ENCODE results near the gene GSN. TPM values are rescaled to one million over a fixed set of nuclear protein-coding genes. Genes with fewer than 3 reads are reported as not detected.

Gene GSN
- polyA plus RNA-seq, 1 donor from 2014 or later = 69.4 TPM

- H3K4me1 Mint-ChIP-seq = peaks cover 19 to 31% (median 24%) of the 10 kb centered on the region in 3 donors
- no peaks in the 10 kb centered on the region for H3K36me3 Mint-ChIP-seq
- peak overlapping the region; percentile 50 to 91 (median 91) for H3K27ac Mint-ChIP-seq
- H3K9me3 Mint-ChIP-seq = no peaks in the 10 kb centered on the region
- H3K4me3 Mint-ChIP-seq = peak overlapping the region in 1 of 4 donors; percentile 54
- peaks cover 3% of the 10 kb centered on the region for H3K27me3 Mint-ChIP-seq
Measured at GRCh38 chr9:121297389-121297788, 29.4 kb downstream of the GSN start.

DNA sequence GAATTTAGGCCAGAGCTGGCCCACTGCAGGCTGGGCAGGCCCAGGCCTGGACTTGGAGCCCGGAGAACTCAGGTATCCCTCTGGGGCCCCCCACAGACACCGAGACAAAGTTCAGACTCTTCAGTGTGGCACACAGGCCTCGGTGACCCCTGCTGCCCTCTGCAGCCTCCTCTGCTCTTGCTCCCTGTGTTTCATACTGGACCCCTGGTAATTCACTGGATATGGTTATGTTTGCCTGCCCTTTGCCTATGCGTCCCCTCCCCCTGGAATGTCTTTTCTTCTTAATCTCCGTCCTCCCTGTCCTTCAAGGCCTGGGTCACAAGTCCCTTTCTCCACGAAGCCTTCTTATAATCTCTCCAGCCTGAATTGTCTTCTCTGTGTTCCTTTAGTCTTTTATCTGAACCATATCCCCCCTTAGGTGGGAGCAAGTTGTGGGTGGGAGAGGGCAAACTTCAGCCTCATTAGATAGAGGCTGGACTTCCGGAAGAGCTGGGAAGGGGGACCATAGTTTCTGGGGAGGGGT, 30.1 kb downstream of the GSN start:
- Mint-ChIP-seq H3K27ac (peak overlapping the region; percentile 50 to 91 (median 91)), H3K27me3 (peaks cover 3% of the 10 kb centered on the region), H3K36me3 (no peaks in the 10 kb centered on the region), H3K9me3 (no peaks in the 10 kb centered on the region), H3K4me1 (peaks cover 19 to 31% (median 24%) of the 10 kb centered on the region in 3 donors), H3K4me3 (peak overlapping the region; percentile 9 to 83 (median 36))

GRCh38 chr9:121298689-121299466, 30.9 kb downstream of the GSN start:
- Mint-ChIP-seq H3K27me3 (peaks cover 3% of the 10 kb centered on the region), H3K9me3 (no peaks in the 10 kb centered on the region), H3K4me3 (peak overlapping the region; percentile 54 to 89 (median 84)), H3K4me1 (peaks cover 19 to 31% (median 24%) of the 10 kb centered on the region in 3 donors), H3K36me3 (no peaks in the 10 kb centered on the region), H3K27ac (peak overlapping the region; percentile 50 to 91 (median 91))

GRCh38 chr9:121299467-121300282, 31.7 kb downstream of the GSN start:
- H3K36me3 Mint-ChIP-seq = no peaks in the 10 kb centered on the region
- H3K4me1 Mint-ChIP-seq = peaks cover 19 to 31% (median 24%) of the 10 kb centered on the region in 3 donors
- H3K9me3 Mint-ChIP-seq = no peaks in the 10 kb centered on the region
- H3K27me3 Mint-ChIP-seq = peaks cover 3% of the 10 kb centered on the region
- H3K4me3 Mint-ChIP-seq = peak overlapping the region; percentile 54 to 93 (median 87)
- H3K27ac Mint-ChIP-seq = peak overlapping the region; percentile 50 to 91 (median 91)

DNA sequence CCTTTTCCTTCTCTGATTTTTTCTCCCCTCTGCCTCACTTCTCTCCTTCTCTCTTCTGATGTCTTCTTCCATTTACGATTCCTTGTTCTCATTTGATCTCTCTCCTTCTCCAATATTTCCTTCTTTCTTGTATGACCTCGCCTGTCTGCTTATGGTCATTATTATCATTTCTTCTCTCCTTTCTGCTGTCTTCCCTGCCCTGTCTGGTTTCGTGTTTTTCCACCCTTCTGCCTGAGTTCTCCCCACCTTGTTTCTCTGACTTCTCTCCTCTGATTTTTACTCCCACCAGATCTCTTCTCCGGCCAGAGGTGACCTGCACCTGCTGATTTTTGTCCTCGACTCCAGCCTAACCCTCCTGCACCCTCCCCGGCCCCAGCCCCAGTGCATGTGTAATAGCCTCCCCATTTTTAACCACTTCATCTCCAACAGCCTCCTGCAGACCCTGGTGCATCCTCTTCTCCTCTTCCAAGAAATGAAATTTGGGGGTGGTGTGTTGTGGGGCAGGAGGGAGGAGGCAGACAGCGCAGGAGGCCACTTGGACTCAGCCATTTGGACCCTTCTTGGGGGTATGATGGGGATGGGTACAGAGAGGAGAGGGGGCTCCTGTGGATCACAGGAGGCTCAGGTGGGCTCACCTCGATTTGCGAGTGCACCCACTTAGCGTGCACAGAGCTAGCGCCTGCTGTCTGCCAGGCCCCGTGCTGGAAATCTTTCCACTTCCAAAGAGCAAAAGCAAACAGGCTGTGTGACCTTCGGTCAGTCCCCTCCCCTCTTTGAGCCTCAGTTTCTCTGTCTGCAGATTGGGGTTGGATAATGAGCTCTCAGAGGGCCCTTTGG, 32.5 kb downstream of the GSN start:
- H3K27ac Mint-ChIP-seq = peak overlapping the region in 2 of 3 donors; percentile 17 to 88
- peak overlapping the region; percentile 21 to 93 (median 80) for H3K4me3 Mint-ChIP-seq
- no peaks in the 10 kb centered on the region for H3K36me3 Mint-ChIP-seq
- no peaks in the 10 kb centered on the region for H3K9me3 Mint-ChIP-seq
- H3K4me1 Mint-ChIP-seq = peaks cover 19 to 31% (median 24%) of the 10 kb centered on the region in 3 donors
- peaks cover 3% of the 10 kb centered on the region for H3K27me3 Mint-ChIP-seq

- H3K4me1 Mint-ChIP-seq = peaks cover 19 to 27% (median 24%) of the 10 kb centered on the region in 3 donors
Measured at GRCh38 chr9:121301881-121302286, 33.9 kb downstream of the GSN start.

GRCh38 chr9:121302341-121302740, 34.4 kb downstream of the GSN start:
- peak overlapping the region in 1 of 4 donors; percentile 34 for H3K4me3 Mint-ChIP-seq
- H3K27me3 Mint-ChIP-seq = peaks cover 3% of the 10 kb centered on the region
- peaks cover 19 to 24% (median 22%) of the 10 kb centered on the region in 3 donors for H3K4me1 Mint-ChIP-seq
- H3K9me3 Mint-ChIP-seq = no peaks in the 10 kb centered on the region
- H3K27ac Mint-ChIP-seq = no peak overlapping the region
- H3K36me3 Mint-ChIP-seq = no peaks in the 10 kb centered on the region

More at GRCh38 chr9:121301881-121302286, 33.9 kb downstream of the GSN start:
- Mint-ChIP-seq H3K4me3 (peak overlapping the region in 1 of 4 donors; percentile 71), H3K27me3 (peaks cover 3% of the 10 kb centered on the region), H3K27ac (no peak overlapping the region), H3K36me3 (no peaks in the 10 kb centered on the region), H3K9me3 (no peaks in the 10 kb centered on the region)

- Mint-ChIP-seq H3K27ac (no peak overlapping the region), H3K27me3 (peaks cover 3% of the 10 kb centered on the region), H3K4me3 (peak overlapping the region in 2 of 4 donors; percentile 3 to 34), H3K4me1 (peaks cover 17 to 20% (median 19%) of the 10 kb centered on the region in 3 donors), H3K9me3 (no peaks in the 10 kb centered on the region), H3K36me3 (no peaks in the 10 kb centered on the region)
Measured at GRCh38 chr9:121302786-121303185, 34.8 kb downstream of the GSN start.

DNA sequence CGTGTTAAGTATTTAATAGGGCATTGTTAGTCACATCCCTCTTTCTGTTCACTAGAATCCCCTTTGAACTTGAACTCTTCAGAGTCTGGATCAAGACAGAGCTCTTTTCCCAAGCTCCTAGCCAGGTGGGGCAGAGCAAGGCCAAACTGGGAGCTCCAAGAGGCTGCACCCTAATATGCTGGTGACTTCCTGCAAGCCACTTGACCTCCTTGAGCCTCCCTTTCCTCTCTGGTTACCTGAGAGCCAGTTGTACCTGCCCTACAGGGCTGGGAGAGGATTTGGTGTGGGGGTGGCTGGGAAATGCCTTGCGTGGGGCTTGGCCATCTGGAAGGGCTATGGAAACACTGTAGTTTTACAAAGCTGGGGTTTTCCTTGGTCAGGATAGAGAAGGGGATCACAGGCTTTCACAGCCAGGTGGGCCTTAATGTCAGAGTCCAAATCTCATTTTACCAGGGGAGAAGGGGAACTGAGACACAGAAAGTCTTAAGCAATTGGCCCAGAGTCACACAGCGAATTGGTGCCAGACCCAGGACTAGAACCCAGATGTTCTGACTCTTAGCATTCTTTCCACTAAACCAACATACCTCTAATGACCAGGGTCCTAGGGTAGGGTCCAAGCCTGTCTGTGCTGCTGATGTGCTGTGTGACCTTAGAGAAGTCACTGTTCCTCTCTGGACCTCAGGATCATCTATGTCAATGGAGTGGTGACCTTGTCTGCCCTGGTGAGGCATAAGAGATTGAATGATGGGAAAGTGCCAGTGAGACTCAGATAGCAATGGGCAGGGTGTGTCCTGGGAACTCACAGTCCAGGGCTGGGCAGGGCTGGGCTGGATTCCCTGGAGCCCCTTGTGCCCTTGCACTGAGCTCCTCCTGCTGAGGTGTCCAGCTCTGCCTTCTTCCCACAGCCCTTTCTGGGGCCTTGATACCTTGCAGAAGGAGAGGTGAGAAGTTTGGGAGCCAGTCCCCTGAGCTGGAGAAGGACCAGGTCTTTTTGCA, 35.8 kb downstream of the GSN start:
- peaks cover 9 to 11% (median 11%) of the 10 kb centered on the region in 3 donors for H3K4me1 Mint-ChIP-seq
- no peak overlapping the region for H3K27ac Mint-ChIP-seq
- H3K27me3 Mint-ChIP-seq = peaks cover 3% of the 10 kb centered on the region
- no peaks in the 10 kb centered on the region for H3K36me3 Mint-ChIP-seq
- H3K4me3 Mint-ChIP-seq = peak overlapping the region in 1 of 4 donors; percentile 8
- H3K9me3 Mint-ChIP-seq = no peaks in the 10 kb centered on the region

DNA sequence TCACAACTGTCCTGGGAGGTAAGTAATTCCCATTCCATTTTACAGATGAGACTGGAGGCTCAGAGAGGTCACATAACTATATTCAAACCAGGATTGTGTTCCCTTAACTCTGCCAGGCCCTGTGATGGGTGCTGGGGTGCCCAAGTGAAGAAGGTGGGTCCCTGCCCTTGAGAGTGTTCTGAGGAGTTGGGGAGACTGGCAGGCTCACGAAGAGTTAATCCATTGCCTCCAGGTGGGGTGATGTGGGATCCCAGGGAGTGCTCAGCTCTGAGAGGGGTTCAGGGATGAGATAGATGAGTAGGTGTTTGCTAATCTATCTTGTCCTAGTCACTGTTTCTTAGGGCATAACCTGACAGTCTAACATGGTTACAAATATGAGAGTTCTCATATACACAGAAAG, 36.7 kb downstream of the GSN start:
- Mint-ChIP-seq H3K27me3 (peaks cover 3% of the 10 kb centered on the region), H3K4me3 (no peak overlapping the region), H3K4me1 (peaks cover 5 to 7% (median 6%) of the 10 kb centered on the region in 3 donors), H3K36me3 (no peaks in the 10 kb centered on the region), H3K9me3 (no peaks in the 10 kb centered on the region), H3K27ac (peak overlapping the region in 1 of 3 donors; percentile 46)

DNA sequence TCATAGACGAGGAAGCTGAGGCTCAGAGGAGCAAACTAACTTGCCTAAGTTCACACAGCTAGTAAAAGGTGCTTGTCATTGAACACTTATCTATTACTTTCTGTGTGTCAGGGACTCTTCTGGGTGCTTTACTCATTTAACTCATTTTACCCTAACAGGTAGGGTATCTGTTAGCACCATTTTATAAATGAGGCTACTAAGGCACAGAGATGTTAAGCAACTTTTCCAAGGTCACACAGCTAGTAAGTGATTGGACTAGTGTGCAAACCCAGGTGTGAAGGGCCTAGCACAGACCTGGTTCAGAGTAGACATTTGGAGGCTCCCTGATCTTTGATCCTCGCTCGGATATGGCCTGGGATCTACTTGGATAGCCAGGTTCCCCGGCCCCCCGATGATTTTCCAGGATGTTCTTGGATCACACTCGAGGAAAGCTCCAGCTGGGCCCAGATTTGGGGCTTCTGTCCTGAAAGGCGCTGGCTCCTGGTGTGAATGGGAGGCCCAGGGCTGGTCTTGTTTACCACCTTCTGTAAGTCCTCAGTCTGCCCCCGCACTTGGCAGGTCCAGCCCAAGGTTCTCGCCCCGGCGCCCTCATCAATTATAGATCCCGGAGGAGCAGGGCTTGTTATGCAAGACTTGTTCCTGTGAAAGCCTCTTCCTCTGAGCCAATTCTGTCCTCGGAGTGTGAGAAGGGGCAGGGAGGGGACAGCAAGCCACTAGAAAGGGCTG, 37.5 kb downstream of the GSN start:
- Mint-ChIP-seq H3K27me3 (peaks cover under 1% of the 10 kb centered on the region), H3K27ac (no peak overlapping the region), H3K9me3 (no peaks in the 10 kb centered on the region), H3K4me3 (no peak overlapping the region), H3K36me3 (no peaks in the 10 kb centered on the region), H3K4me1 (peaks cover under 1 to 1% (median under 1%) of the 10 kb centered on the region in 3 donors)

- Mint-ChIP-seq H3K4me1 (no peaks in the 10 kb centered on the region), H3K27ac (peak overlapping the region in 1 of 3 donors; percentile 39), H3K36me3 (no peaks in the 10 kb centered on the region), H3K27me3 (no peaks in the 10 kb centered on the region), H3K9me3 (no peaks in the 10 kb centered on the region), H3K4me3 (no peak overlapping the region)
Measured at GRCh38 chr9:121307976-121308375, 40.0 kb downstream of the GSN start.

GRCh38 chr9:121308765-121309164, 40.8 kb downstream of the GSN start:
- Mint-ChIP-seq H3K4me1 (no peaks in the 10 kb centered on the region), H3K27me3 (no peaks in the 10 kb centered on the region), H3K27ac (no peak overlapping the region), H3K36me3 (no peaks in the 10 kb centered on the region), H3K9me3 (no peaks in the 10 kb centered on the region), H3K4me3 (no peak overlapping the region)
